BJ (cell line): ENCODE results near the gene LRRC15. TPM values are rescaled to one million over a fixed set of nuclear protein-coding genes. Genes with fewer than 3 reads are reported as not detected.

Experiments used
- CTCF ChIA-PET: fragments of 350-600 bp; formaldehyde crosslinking; extraction: SDS; loops from one replicate; lab custom pipeline; 2021; ENCODE audit warnings: antibody characterized with exemption, inconsistent platforms; lab: Yijun Ruan, JAX
- POLR2A ChIA-PET: fragments of 300-600 bp; sonication (Branson Sonifier 250); formaldehyde crosslinking; extraction: SDS; loops from one replicate; lab custom pipeline; 2021; ENCODE audit warnings: antibody characterized with exemption; lab: Charles Lee
- DNase-seq: peaks from one replicate; pipeline ENCODE4 v3.0.0-alpha.2; 2011; ENCODE audit warnings: low read depth
- H3K27me3 ChIP-seq: 2 replicates; pipeline ENCODE4 v1.6.0; 2011; ENCODE audit warnings: low read length; ENCODE audit not compliant: control insufficient read depth, insufficient read depth
- H3K36me3 ChIP-seq: 2 replicates; pipeline ENCODE4 v1.5.1; 2011; ENCODE audit warnings: low read length; ENCODE audit not compliant: control insufficient read depth, insufficient read depth
- H3K4me3 ChIP-seq: 2 replicates; pipeline ENCODE4 v1.5.1; 2011; ENCODE audit warnings: low read depth, mild to moderate bottlenecking, control low read depth, low read length
- CTCF ChIP-seq: IDR thresholded peaks from 2 replicates; pipeline ENCODE4 v1.5.1; 2011; ENCODE audit warnings: low read depth, mild to moderate bottlenecking, control low read depth, inconsistent platforms, low read length, moderate library complexity; ENCODE audit not compliant: insufficient read depth
- polyA plus RNA-seq: library from polyadenylated mRNA; depleted of rRNA; stranded (reverse); fragments of >200 nt; gene quantifications from 2 replicates; pipeline ENCODE4 v1.2.3, GENCODE V29; 2011

LRRC15 gene
- polyA plus RNA-seq, 1 experiment = 1.2 TPM

GRCh38 chr3:194315088-194315964, 54.2 kb downstream of the LRRC15 start:
- H3K27me3 ChIP-seq = peaks cover 42% of the 10 kb centered on the region
- CTCF ChIA-PET = interaction anchor here (0.6 to 6.8 kb wide), 64 partner anchors 8 to 855 kb away, joined by 3 to 241 read pairs (median 4); partner anchors contain the start of gene HES1
- peak overlapping the region; percentile 44 for H3K4me3 ChIP-seq

GRCh38 chr3:194314388-194315068, 55.0 kb downstream of the LRRC15 start:
- ChIA-PET CTCF (interaction anchor here (0.8 to 6.8 kb wide), 9 partner anchors 10 to 534 kb away, joined by 3 to 55 read pairs (median 3); partner anchors contain the start of gene HES1), POLR2A (no interaction called here)
- Histone ChIP-seq H3K4me3 (no peak overlapping the region), H3K27me3 (peaks cover 45% of the 10 kb centered on the region), H3K36me3 (no peaks in the 10 kb centered on the region)
- DNase-seq = no peak
- TF ChIP-seq CTCF = no peak

More at GRCh38 chr3:194315088-194315964, 54.2 kb downstream of the LRRC15 start:
- POLR2A ChIA-PET = no interaction called here
- no peaks in the 10 kb centered on the region for H3K36me3 ChIP-seq
- DNase-seq = no peak
- TF ChIP-seq CTCF = peak; percentile 85

GRCh38 chr3:194313560-194314387, 55.8 kb downstream of the LRRC15 start:
- no peak for TF ChIP-seq CTCF
- no peak overlapping the region for H3K4me3 ChIP-seq
- DNase-seq = no peak
- H3K36me3 ChIP-seq = no peaks in the 10 kb centered on the region
- CTCF ChIA-PET = interaction anchor here (0.8 to 6.8 kb wide), 8 partner anchors 9 to 534 kb away, joined by 3 to 55 read pairs (median 4); partner anchors contain the start of gene HES1
- POLR2A ChIA-PET = no interaction called here
- H3K27me3 ChIP-seq = peaks cover 43% of the 10 kb centered on the region

- ChIA-PET POLR2A (no interaction called here), CTCF (interaction anchor here (0.6 to 6.8 kb wide), 6 partner anchors 31 to 672 kb away, joined by 3 to 55 read pairs (median 4); no protein-coding TSS in a partner anchor)
- no peaks in the 10 kb centered on the region for H3K36me3 ChIP-seq
- H3K4me3 ChIP-seq = no peak overlapping the region
- peaks cover 43% of the 10 kb centered on the region for H3K27me3 ChIP-seq
- no peak for TF ChIP-seq CTCF
- peak; percentile 46 for DNase-seq
These were observed 56.7 kb downstream of the LRRC15 start for GRCh38 chr3:194312743-194313281.
